Measurements from ENCODE around the gene HSF2BP. TPM values are rescaled to one million over a fixed set of nuclear protein-coding genes. Genes with fewer than 3 reads are reported as not detected.

The HSF2BP gene
- total and polyA plus RNA-seq, 8 donors, result 0.11 to 0.32 (median 0.22) TPM

GRCh38 chr21:43688906-43689305, 29.6 kb upstream of the HSF2BP start:
- Histone ChIP-seq H3K9me3 (no peaks in the 10 kb centered on the region), H3K36me3 (peaks cover 7 to 56% (median 34%) of the 10 kb centered on the region in 3 donors), H3K27ac (no peak overlapping the region), H3K4me3 (no peak overlapping the region), H3K27me3 (no peaks in the 10 kb centered on the region), H3K4me1 (no peaks in the 10 kb centered on the region)
- DNase-seq, result peak in 1 of 6 donors; percentile 36
- no peak for FAIRE-seq
- WGBS, 2 donors, result 94 to 95% methylated on average over 12 of the region's 12 CpGs
- intact Hi-C loops (cut with DNase I), result no loop called here
- ATAC-seq, result no peak
- TF ChIP-seq CTCF (IDR thresholded peaks at IDR 0.05), result no peak

- H3K27me3 ChIP-seq, result no peaks in the 10 kb centered on the region
- 89 to 92% methylated on average over 27 of the region's 27 CpGs for WGBS, 2 donors
- no peak for FAIRE-seq
- H3K4me1 ChIP-seq, result no peaks in the 10 kb centered on the region
- intact Hi-C loops (cut with DNase I), result no loop called here
- peak in 2 of 4 donors; percentile 32 to 36 for ATAC-seq
- H3K4me3 ChIP-seq, result no peak overlapping the region
- DNase-seq, result peak in 1 of 6 donors; percentile 44
- TF ChIP-seq CTCF (IDR thresholded peaks at IDR 0.05), result no peak
- H3K9me3 ChIP-seq, result no peaks in the 10 kb centered on the region
- no peak overlapping the region for H3K27ac ChIP-seq
- peaks cover 7 to 67% (median 34%) of the 10 kb centered on the region in 3 donors for H3K36me3 ChIP-seq
Observed at GRCh38 chr21:43687566-43688399, 28.5 kb upstream of the HSF2BP start.

- ATAC-seq, result no peak
- Histone ChIP-seq H3K9me3 (no peaks in the 10 kb centered on the region), H3K4me1 (no peaks in the 10 kb centered on the region), H3K4me3 (no peak overlapping the region), H3K27me3 (no peaks in the 10 kb centered on the region), H3K36me3 (peaks cover 7 to 67% (median 34%) of the 10 kb centered on the region in 3 donors), H3K27ac (no peak overlapping the region)
- intact Hi-C loops (cut with DNase I), result no loop called here
- no peak for FAIRE-seq
- no peak for TF ChIP-seq CTCF (IDR thresholded peaks at IDR 0.05)
- DNase-seq, result peak in 1 of 6 donors; percentile 22
- WGBS, 2 donors, result 89 to 91% methylated on average over 21 of the region's 21 CpGs
Observed at GRCh38 chr21:43686811-43687565, 27.7 kb upstream of the HSF2BP start.

GRCh38 chr21:43684424-43684823, 25.1 kb upstream of the HSF2BP start:
- no peak for FAIRE-seq
- Histone ChIP-seq H3K27me3 (no peaks in the 10 kb centered on the region), H3K4me3 (no peak overlapping the region), H3K36me3 (peaks cover 7 to 52% (median 25%) of the 10 kb centered on the region in 3 donors), H3K27ac (no peak overlapping the region), H3K9me3 (no peaks in the 10 kb centered on the region), H3K4me1 (no peaks in the 10 kb centered on the region)
- no peak for DNase-seq
- intact Hi-C loops (cut with DNase I), result no loop called here
- WGBS, 2 donors, result 77 to 95% methylated on average over 3 of the region's 3 CpGs
- peak in 1 of 4 donors; percentile 20 for ATAC-seq
- TF ChIP-seq CTCF (IDR thresholded peaks at IDR 0.05), result no peak

Data from pancreas (tissue), 10 donors.